Tibial artery (tissue), 4 donors: Measurements from ENCODE around the gene SDK1.

Experiments
- DNase-seq, 2 donors: peaks; one replicate each; pipeline ENCODE4 v3.0.0-alpha.2; 2019
- H3K27ac ChIP-seq, 2 donors: fragments of 200-600 bp; sonication (generic) in 1 of 2; 1 replicate in 1 of 2; 2 replicates in 1 of 2; pipeline ENCODE4 v1.5.1; 2018 to 2019; ENCODE audit warnings: mild to moderate bottlenecking in 1 of 2
- H3K27me3 ChIP-seq, 2 donors: fragments of 200-600 bp; sonication (generic) in 1 of 2; one replicate each; pipeline versions ENCODE4 v1.5.1 to v1.6.0; 2016 to 2019
- H3K36me3 ChIP-seq, 3 donors: fragments of 200-600 bp; sonication (generic) in 2 of 3; one replicate each; pipeline ENCODE4 v1.5.1; 2016 to 2019; ENCODE audit warnings: mild to moderate bottlenecking in 2 of 3
- H3K4me1 ChIP-seq, 4 donors: fragments of 200-600 bp; sonication (generic) in 2 of 4; 1 replicate in 3 of 4; 2 replicates in 1 of 4; pipeline ENCODE4 v1.5.1; 2016 to 2019
- H3K4me3 ChIP-seq, 2 donors: fragments of 200-600 bp; sonication (generic) in 1 of 2; 1 replicate in 1 of 2; 2 replicates in 1 of 2; pipeline ENCODE4 v1.5.1; 2018 to 2019; ENCODE audit warnings: mild to moderate bottlenecking in 2 of 2
- H3K9me3 ChIP-seq, 3 donors: fragments of 200-600 bp; sonication (generic) in 1 of 3; one replicate each; pipeline ENCODE4 v1.5.1; 2016 to 2019
- intact Hi-C: fragments of 100-400 bp; cut with DNase I; formaldehyde crosslinking; loops from one replicate; pipeline ENCODE4 v1.15.0; 2023; ENCODE audit warnings: low total_unique reads
- TF ChIP-seq, protein P1 (sequence below), 2 experiments: fragments of 200-600 bp in 1 of 2; fragments of 450-650 bp in 1 of 2; IDR thresholded peaks; one replicate each; pipeline ENCODE4 v1.5.1; 2017 to 2019; ENCODE audit warnings: antibody characterized with exemption in 2 of 2, mild to moderate bottlenecking in 1 of 2, moderate library complexity in 1 of 2

Gene SDK1

DNA sequence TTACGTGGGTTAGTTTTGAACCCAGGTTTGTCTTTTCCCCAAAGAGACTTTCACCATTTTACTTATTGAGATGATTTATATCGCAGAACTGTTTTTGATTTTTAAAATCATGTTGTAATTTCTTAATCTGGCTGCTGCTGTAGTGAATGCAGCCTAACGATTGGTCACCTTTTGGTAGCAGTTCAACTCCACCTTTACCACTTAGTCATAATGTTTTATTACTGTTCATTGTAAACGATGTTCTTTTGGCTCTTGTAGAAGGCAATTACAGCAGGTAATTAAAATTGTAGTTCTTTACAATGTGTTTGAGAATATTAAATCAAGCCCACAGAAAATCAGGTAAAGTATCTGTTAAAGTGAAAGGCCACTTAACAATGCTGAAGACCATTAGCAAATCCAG, 531.1 kb downstream of the SDK1 start:
- Histone ChIP-seq H3K27ac (no peak overlapping the region), H3K4me3 (no peak overlapping the region), H3K36me3 (no peaks in the 10 kb centered on the region), H3K9me3 (no peaks in the 10 kb centered on the region), H3K4me1 (peaks cover 0 to 5% (median 1%) of the 10 kb centered on the region in 4 donors), H3K27me3 (no peaks in the 10 kb centered on the region)
- TF ChIP-seq, protein P1, sequence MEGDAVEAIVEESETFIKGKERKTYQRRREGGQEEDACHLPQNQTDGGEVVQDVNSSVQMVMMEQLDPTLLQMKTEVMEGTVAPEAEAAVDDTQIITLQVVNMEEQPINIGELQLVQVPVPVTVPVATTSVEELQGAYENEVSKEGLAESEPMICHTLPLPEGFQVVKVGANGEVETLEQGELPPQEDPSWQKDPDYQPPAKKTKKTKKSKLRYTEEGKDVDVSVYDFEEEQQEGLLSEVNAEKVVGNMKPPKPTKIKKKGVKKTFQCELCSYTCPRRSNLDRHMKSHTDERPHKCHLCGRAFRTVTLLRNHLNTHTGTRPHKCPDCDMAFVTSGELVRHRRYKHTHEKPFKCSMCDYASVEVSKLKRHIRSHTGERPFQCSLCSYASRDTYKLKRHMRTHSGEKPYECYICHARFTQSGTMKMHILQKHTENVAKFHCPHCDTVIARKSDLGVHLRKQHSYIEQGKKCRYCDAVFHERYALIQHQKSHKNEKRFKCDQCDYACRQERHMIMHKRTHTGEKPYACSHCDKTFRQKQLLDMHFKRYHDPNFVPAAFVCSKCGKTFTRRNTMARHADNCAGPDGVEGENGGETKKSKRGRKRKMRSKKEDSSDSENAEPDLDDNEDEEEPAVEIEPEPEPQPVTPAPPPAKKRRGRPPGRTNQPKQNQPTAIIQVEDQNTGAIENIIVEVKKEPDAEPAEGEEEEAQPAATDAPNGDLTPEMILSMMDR (IDR thresholded peaks at IDR 0.05), result no peak
- no peak for DNase-seq
- intact Hi-C loops, result no loop called here

DNA sequence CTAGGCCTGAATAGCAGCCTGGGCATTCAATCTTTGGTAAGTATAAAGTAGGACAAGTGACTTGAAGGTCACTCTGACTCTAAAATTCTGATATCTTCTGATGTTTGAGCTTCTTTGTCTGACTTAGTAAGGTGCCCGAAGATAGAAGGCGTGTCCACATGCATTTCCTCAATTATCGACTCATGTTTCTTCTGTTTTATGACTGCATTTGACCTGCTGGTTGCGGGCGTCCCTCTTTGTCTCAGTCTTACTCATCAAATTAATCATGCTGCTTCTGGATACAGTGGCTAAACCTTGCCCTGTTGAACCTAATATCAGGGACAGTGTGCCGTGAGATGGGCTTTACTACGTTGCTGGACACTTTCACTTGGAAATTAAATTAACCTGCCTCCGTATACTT, 534.1 kb downstream of the SDK1 start:
- H3K36me3 ChIP-seq, result no peaks in the 10 kb centered on the region
- no peak overlapping the region for H3K27ac ChIP-seq
- H3K4me3 ChIP-seq, result no peak overlapping the region
- intact Hi-C loops, result no loop called here
- no peaks in the 10 kb centered on the region for H3K9me3 ChIP-seq
- no peak for DNase-seq
- peaks cover 0 to 17% (median 3%) of the 10 kb centered on the region in 4 donors for H3K4me1 ChIP-seq
- no peaks in the 10 kb centered on the region for H3K27me3 ChIP-seq
- TF ChIP-seq, protein P1 (IDR thresholded peaks at IDR 0.05), result no peak

DNA sequence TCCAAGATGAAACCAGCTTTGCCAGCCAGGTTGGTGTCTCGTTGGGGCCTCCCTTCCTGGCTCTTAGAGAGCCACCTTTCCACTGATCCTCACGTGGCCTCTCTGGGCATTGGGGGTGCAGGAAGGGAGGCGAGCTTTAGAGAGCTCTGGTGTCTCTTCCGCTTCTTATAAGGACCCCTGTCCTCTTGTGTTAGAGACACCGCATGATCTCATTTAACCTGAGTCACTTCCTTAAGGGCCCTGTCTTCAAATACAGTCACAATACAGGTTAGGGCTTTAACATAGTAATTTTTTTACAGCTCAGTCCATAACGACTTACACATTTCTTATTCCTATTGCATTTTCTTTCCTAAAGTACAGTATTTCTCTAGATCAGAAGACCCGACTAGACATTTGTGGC, 535.8 kb downstream of the SDK1 start:
- TF ChIP-seq, protein P1 (IDR thresholded peaks at IDR 0.05), result no peak
- intact Hi-C loops, result no loop called here
- H3K9me3 ChIP-seq, result no peaks in the 10 kb centered on the region

DNA sequence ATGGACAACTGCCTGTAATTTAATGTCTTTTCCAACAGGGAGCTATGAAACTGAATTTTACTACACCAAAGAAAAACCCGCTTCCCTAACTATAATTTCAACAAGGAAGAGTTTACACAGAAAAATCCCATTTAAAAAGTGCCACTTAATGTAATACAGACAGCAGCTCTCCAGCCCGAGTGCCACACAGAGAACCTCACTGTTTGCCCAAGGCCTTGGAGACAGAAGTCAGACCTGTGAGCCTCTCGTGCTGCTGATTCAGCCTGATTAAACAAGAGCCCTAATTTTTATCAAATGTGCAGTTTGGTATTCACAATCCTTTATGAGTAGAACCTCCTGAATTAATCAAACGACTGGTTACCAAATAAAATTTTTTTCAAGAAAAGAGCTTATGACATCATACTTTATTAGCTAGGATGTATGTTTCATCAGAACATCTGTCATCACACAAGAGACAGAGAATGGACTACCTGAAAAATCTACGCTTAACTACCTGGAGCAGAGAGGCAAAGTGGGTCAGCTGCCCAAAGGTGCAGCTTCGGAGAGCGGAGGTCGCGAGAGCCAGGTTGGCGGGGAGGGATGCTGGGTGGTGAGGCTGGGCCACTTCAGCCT, 543.6 kb downstream of the SDK1 start:
- no peak overlapping the region for H3K4me3 ChIP-seq
- H3K4me1 ChIP-seq, result no peaks in the 10 kb centered on the region
- TF ChIP-seq, protein P1 (IDR thresholded peaks at IDR 0.05), result no peak
- intact Hi-C loops, result no loop called here
- H3K9me3 ChIP-seq, result no peaks in the 10 kb centered on the region
- H3K27ac ChIP-seq, result no peak overlapping the region
- no peak for DNase-seq
- no peaks in the 10 kb centered on the region for H3K36me3 ChIP-seq
- no peaks in the 10 kb centered on the region for H3K27me3 ChIP-seq

More for the DNA sequence above, 535.8 kb downstream of the SDK1 start:
- Histone ChIP-seq H3K27ac (no peak overlapping the region), H3K4me1 (peaks cover 0 to 17% (median 3%) of the 10 kb centered on the region in 4 donors), H3K27me3 (no peaks in the 10 kb centered on the region), H3K36me3 (no peaks in the 10 kb centered on the region), H3K4me3 (no peak overlapping the region)
- DNase-seq, result no peak

DNA sequence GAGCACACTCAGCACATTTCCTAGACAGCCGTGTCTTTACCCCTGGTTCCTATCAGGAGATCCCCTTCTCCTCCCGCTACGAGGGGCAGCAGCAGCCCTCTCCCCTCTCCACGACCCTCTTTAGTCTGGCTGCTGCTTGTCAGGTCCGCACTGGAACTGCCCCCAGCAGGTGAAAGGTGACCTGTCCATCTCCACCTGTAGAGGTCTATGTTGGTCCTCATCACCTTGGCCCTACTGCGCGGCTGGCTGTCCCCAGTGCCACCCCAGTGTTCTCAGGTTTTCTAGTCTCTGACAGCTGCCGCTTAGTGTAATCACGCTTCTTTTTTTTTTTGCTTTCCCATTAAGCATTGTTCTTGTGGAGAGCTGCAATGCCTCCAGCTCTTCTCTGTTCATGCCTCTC, 545.7 kb downstream of the SDK1 start:
- no peaks in the 10 kb centered on the region for H3K9me3 ChIP-seq
- TF ChIP-seq, protein P1 (IDR thresholded peaks at IDR 0.05), result no peak
- H3K4me1 ChIP-seq, result no peaks in the 10 kb centered on the region
- no peaks in the 10 kb centered on the region for H3K27me3 ChIP-seq
- H3K4me3 ChIP-seq, result no peak overlapping the region
- no peaks in the 10 kb centered on the region for H3K36me3 ChIP-seq
- no peak overlapping the region for H3K27ac ChIP-seq
- no peak for DNase-seq
- intact Hi-C loops, result no loop called here

DNA sequence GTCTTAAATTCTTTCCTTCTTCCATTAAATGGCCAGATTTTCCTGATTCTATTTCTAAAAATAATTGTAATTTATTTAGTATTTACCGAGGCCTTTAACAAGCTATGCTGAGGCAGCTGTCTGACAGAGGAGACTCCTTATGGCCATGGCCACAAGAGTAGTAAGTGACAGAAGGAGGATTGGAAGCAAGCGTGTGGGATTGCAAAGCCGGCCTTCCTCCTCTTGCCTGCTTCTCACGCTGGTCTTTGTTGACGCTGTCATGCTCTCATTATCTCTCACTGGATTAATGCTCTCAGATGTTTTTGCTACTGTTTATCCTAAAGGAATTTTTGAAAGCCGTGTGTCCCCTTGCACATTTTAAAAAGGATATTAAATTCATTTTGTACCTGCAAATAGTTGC, 546.3 kb downstream of the SDK1 start:
- TF ChIP-seq, protein P1 (IDR thresholded peaks at IDR 0.05), result no peak
- Histone ChIP-seq H3K4me3 (no peak overlapping the region), H3K27me3 (no peaks in the 10 kb centered on the region), H3K36me3 (no peaks in the 10 kb centered on the region), H3K4me1 (no peaks in the 10 kb centered on the region), H3K27ac (no peak overlapping the region), H3K9me3 (no peaks in the 10 kb centered on the region)
- intact Hi-C loops, result no loop called here
- DNase-seq, result no peak
